SK-N-SH (cell line): ENCODE results near the gene CCDC70. TPM values are rescaled to one million over a fixed set of nuclear protein-coding genes. Genes with fewer than 3 reads are reported as not detected.

Experiments used
- CTCF ChIA-PET: fragments of 300-600, 350-600 bp; formaldehyde crosslinking; extraction: SDS; loops from one replicate; lab custom pipeline; 2021; lab: Yijun Ruan, JAX
- POLR2A ChIA-PET: fragments of 350-600 bp; sonication (Branson Sonifier 250); formaldehyde crosslinking; extraction: SDS; loops from one replicate; lab custom pipeline; 2020; ENCODE audit warnings: antibody characterized with exemption, inconsistent platforms; lab: Yijun Ruan, JAX
- DNase-seq: peaks from one replicate; pipeline ENCODE4 v3.0.0; 2012
- H2AFZ ChIP-seq: fragments of 200-600 bp; sonication (generic); 2 replicates; pipeline ENCODE4 v1.8.1; 2016; ENCODE audit warnings: antibody characterized with exemption, mild to moderate bottlenecking, low read depth
- H3F3A ChIP-seq: fragments of 200-600 bp; sonication (generic); replicated peaks from 2 replicates; pipeline ENCODE3; 2016; ENCODE audit warnings: antibody characterized with exemption, mild to moderate bottlenecking; ENCODE audit not compliant: insufficient read depth
- H3K27ac ChIP-seq, 2 experiments: fragments of 200-500 bp in 1 of 2; fragments of 200-600 bp in 1 of 2; sonication (Bioruptor generic) in 1 of 2; sonication (generic), shearing (Covaris generic) in 1 of 2; 2 replicates each; pipeline versions ENCODE4 v1.5.1 to v1.6.1; 2014 to 2016; ENCODE audit warnings: low read depth in 2 of 2, inconsistent platforms in 1 of 2, low read length in 1 of 2, mild to moderate bottlenecking in 1 of 2, mixed read lengths in 1 of 2
- H3K27me3 ChIP-seq: fragments of 200-600 bp; sonication (generic), shearing (Covaris generic); 2 replicates; pipeline ENCODE4 v1.6.1; 2016; ENCODE audit warnings: mixed run types; ENCODE audit not compliant: insufficient read depth
- H3K36me3 ChIP-seq, 2 experiments: fragments of 200-500 bp in 1 of 2; fragments of 200-600 bp in 1 of 2; sonication (Bioruptor generic) in 1 of 2; sonication (generic) in 1 of 2; replicated peaks in 1 of 2; 2 replicates each; pipeline versions ENCODE3 to v1.5.1; 2014 to 2016; ENCODE audit warnings: low read length in 1 of 2, mild to moderate bottlenecking in 1 of 2; ENCODE audit not compliant: insufficient read depth in 2 of 2, control insufficient read depth in 1 of 2
- H3K4me1 ChIP-seq, 2 experiments: fragments of 200-500 bp in 1 of 2; fragments of 200-600 bp in 1 of 2; sonication (Bioruptor generic) in 1 of 2; sonication (generic), shearing (Covaris generic) in 1 of 2; 2 replicates each; pipeline versions ENCODE4 v1.5.1 to v1.6.1; 2014 to 2016; ENCODE audit warnings: low read depth in 1 of 2, low read length in 1 of 2, mixed run types in 1 of 2; ENCODE audit not compliant: insufficient read depth in 2 of 2, control insufficient read depth in 1 of 2
- H3K4me2 ChIP-seq: fragments of 200-600 bp; sonication (generic), shearing (Covaris generic); 2 replicates; pipeline ENCODE4 v1.6.1; 2017; ENCODE audit warnings: mixed run types
- H3K4me3 ChIP-seq, 2 experiments: fragments of 200-500 bp in 1 of 2; fragments of 200-600 bp in 1 of 2; sonication (Bioruptor generic) in 1 of 2; sonication (generic), shearing (Covaris generic) in 1 of 2; 2 replicates each; pipeline versions ENCODE4 v1.5.1 to v1.8.1; 2014 to 2016; ENCODE audit warnings: low read depth in 2 of 2, inconsistent platforms in 1 of 2, low read length in 1 of 2, mild to moderate bottlenecking in 1 of 2, mixed read lengths in 1 of 2, moderate library complexity in 1 of 2
- H3K79me2 ChIP-seq: fragments of 200-600 bp; sonication (generic); 2 replicates; pipeline ENCODE4 v1.8.1; 2017; ENCODE audit warnings: mild to moderate bottlenecking; ENCODE audit not compliant: insufficient read depth
- H3K9ac ChIP-seq: fragments of 200-600 bp; sonication (generic); 2 replicates; pipeline ENCODE4 v1.6.1; 2017; ENCODE audit warnings: mixed run types
- H3K9me2 ChIP-seq: fragments of 200-600 bp; sonication (generic); 2 replicates; pipeline ENCODE4 v1.6.1; 2017; ENCODE audit warnings: mixed run types
- H3K9me3 ChIP-seq: fragments of 200-600 bp; sonication (generic); 2 replicates; pipeline ENCODE4 v1.6.1; 2017; ENCODE audit warnings: mixed run types, mild to moderate bottlenecking, moderate library complexity
- H4K20me1 ChIP-seq: fragments of 200-600 bp; sonication (generic); 2 replicates; pipeline ENCODE4 v1.6.1; 2017; ENCODE audit warnings: mild to moderate bottlenecking, mixed run types; ENCODE audit not compliant: insufficient read depth
- CHD2 ChIP-seq: fragments of 150-350 bp; IDR thresholded peaks from 2 replicates; pipeline ENCODE4 v1.6.1; 2018; ENCODE audit warnings: low read length; ENCODE audit not compliant: partially characterized antibody
- CTCF ChIP-seq: fragments of 200-600 bp; sonication (generic); IDR thresholded peaks from 2 replicates; pipeline ENCODE4 v1.6.1; 2017; ENCODE audit warnings: antibody characterized with exemption, mild to moderate bottlenecking, moderate library complexity
- EP300 ChIP-seq, 2 experiments: IDR thresholded peaks; 2 replicates each; pipeline versions ENCODE4 v1.4.0 to v1.6.1; 2012; ENCODE audit warnings: borderline replicate concordance in 1 of 2, low read depth in 1 of 2, low read length in 1 of 2
- EZH2phosphoT487 ChIP-seq: fragments of 200-600 bp; sonication (generic); IDR thresholded peaks from 2 replicates; pipeline ENCODE4 v1.6.1; 2017; ENCODE audit warnings: low read depth, mixed run types, mild to moderate bottlenecking, antibody characterized with exemption, moderate library complexity, borderline replicate concordance
- FOSL2 ChIP-seq: IDR thresholded peaks from 2 replicates; pipeline ENCODE4 v1.4.0; 2012; ENCODE audit warnings: low read depth, mild to moderate bottlenecking, moderate library complexity, borderline replicate concordance
- FOXJ3 ChIP-seq: sonication (generic); formaldehyde crosslinking; IDR thresholded peaks from 2 replicates; pipeline ENCODE4 v1.5.1; 2020; ENCODE audit warnings: mild to moderate bottlenecking, missing genetic modification reagents
- FOXM1 ChIP-seq: IDR thresholded peaks from 2 replicates; pipeline ENCODE4 v1.4.0; 2012; ENCODE audit warnings: low read depth, mild to moderate bottlenecking
- GABPA ChIP-seq: IDR thresholded peaks from 2 replicates; pipeline ENCODE4 v1.4.0; 2012; ENCODE audit warnings: low read depth, mild to moderate bottlenecking
- GATA2 ChIP-seq: sonication (generic); formaldehyde crosslinking; IDR thresholded peaks from 2 replicates; pipeline ENCODE4 v1.5.0; 2020; ENCODE audit warnings: mild to moderate bottlenecking, missing genetic modification reagents
- JUND ChIP-seq: IDR thresholded peaks from 2 replicates; pipeline ENCODE4 v1.4.0; 2012
- MEF2A ChIP-seq: IDR thresholded peaks from 2 replicates; pipeline ENCODE4 v1.4.0; 2012; ENCODE audit warnings: low read depth, borderline replicate concordance
- PBX3 ChIP-seq: IDR thresholded peaks from 2 replicates; pipeline ENCODE4; 2012
- RCOR1 ChIP-seq: fragments of 150-350 bp; IDR thresholded peaks from 2 replicates; pipeline ENCODE4 v1.6.1; 2017; ENCODE audit warnings: antibody characterized with exemption, low read length
- REST ChIP-seq: IDR thresholded peaks from 2 replicates; pipeline ENCODE4 v1.6.1; 2012; ENCODE audit warnings: mild to moderate bottlenecking, low read depth, low read length, moderate library complexity
- RFX5 ChIP-seq: IDR thresholded peaks from 2 replicates; pipeline ENCODE4 v1.6.1; 2012; ENCODE audit warnings: mild to moderate bottlenecking, improper control_type of control experiment, low read length
- SMC3 ChIP-seq: IDR thresholded peaks from 2 replicates; pipeline ENCODE4 v1.6.1; 2012; ENCODE audit warnings: low read depth, low read length, improper control_type of control experiment
- TAF1 ChIP-seq: IDR thresholded peaks from 2 replicates; pipeline ENCODE4 v1.6.1; 2012; ENCODE audit warnings: low read depth, mild to moderate bottlenecking, low read length, moderate library complexity, borderline replicate concordance
- TEAD4 ChIP-seq: IDR thresholded peaks from 2 replicates; pipeline ENCODE4 v1.4.0; 2012; ENCODE audit warnings: mild to moderate bottlenecking, borderline replicate concordance; ENCODE audit not compliant: insufficient read depth
- YY1 ChIP-seq: IDR thresholded peaks from 2 replicates; pipeline ENCODE4 v1.4.0; 2012; ENCODE audit warnings: low read depth, mild to moderate bottlenecking
- WGBS: methylation state at CpG from one replicate; pipeline ENCODE4 v1.1.6; 2017; ENCODE audit warnings: low lambda C conversion rate; 5-methylcytosine and 5-hydroxymethylcytosine counted together
- polyA plus RNA-seq, 3 experiments: library from polyadenylated mRNA; depleted of rRNA; stranded (reverse); fragments of >200 nt; gene quantifications; 2 replicates each; pipeline ENCODE4 v1.2.3, GENCODE V29; 2012

The CCDC70 gene
- polyA plus RNA-seq, 1 of the 3 experiments (the other 2 are of a cell fraction): not detected

GRCh38 chr13:51869916-51870315, 8.1 kb downstream of the CCDC70 start:
- Histone ChIP-seq H3K9me2 (no peaks in the 10 kb centered on the region), H3F3A (peaks cover 2% of the 10 kb centered on the region), H3K79me2 (no peaks in the 10 kb centered on the region), H3K9me3 (no peaks in the 10 kb centered on the region), H4K20me1 (no peaks in the 10 kb centered on the region), H3K4me3 (no peak overlapping the region), H3K9ac (no peak overlapping the region), H3K36me3 (no peaks in the 10 kb centered on the region), H3K27ac (no peak overlapping the region), H3K4me2 (no peak overlapping the region), H3K27me3 (peaks cover 5% of the 10 kb centered on the region), H2AFZ (no peak overlapping the region), H3K4me1 (no peaks in the 10 kb centered on the region)
- 66% methylated on average over 6 of the region's 6 CpGs for WGBS
- ChIA-PET CTCF (no interaction called here), POLR2A (no interaction called here)
- no peak for DNase-seq
- TF ChIP-seq JUND (no peak), EP300 (IDR thresholded peaks at IDR 0.05; ENCODE audit: borderline replicate concordance in 1 of 2, low read depth in 1 of 2, low read length in 1 of 2) (no peak), GABPA (no peak), FOXM1 (no peak), CHD2 (no peak), FOXJ3 (CRISPR knock-in tag) (no peak), GATA2 (CRISPR knock-in tag) (no peak), MEF2A (no peak), TEAD4 (no peak), SMC3 (no peak), CTCF (no peak), EZH2phosphoT487 (no peak), RCOR1 (no peak), RFX5 (no peak), FOSL2 (no peak)

- CTCF ChIA-PET: no interaction called here
- no peaks in the 10 kb centered on the region for H3K4me1 ChIP-seq
- H3K4me3 ChIP-seq: no peak overlapping the region
- no peak overlapping the region for H2AFZ ChIP-seq
- no peak for DNase-seq
- no peaks in the 10 kb centered on the region for H3K9me2 ChIP-seq
- 31% methylated on average over 3 of the region's 3 CpGs for WGBS
- no peak overlapping the region for H3K9ac ChIP-seq
- no peak overlapping the region for H3K4me2 ChIP-seq
- no peaks in the 10 kb centered on the region for H3K36me3 ChIP-seq
- POLR2A ChIA-PET: no interaction called here
- peaks cover 2% of the 10 kb centered on the region for H3F3A ChIP-seq
- no peaks in the 10 kb centered on the region for H3K79me2 ChIP-seq
- peaks cover 5% of the 10 kb centered on the region for H3K27me3 ChIP-seq
- H4K20me1 ChIP-seq: no peaks in the 10 kb centered on the region
- no peaks in the 10 kb centered on the region for H3K9me3 ChIP-seq
- no peak for TF ChIP-seq FOXM1
- TF ChIP-seq TAF1: no peak
- no peak for TF ChIP-seq YY1
- TF ChIP-seq CTCF: no peak
- TF ChIP-seq FOSL2: no peak
- no peak for TF ChIP-seq FOXJ3 (CRISPR knock-in tag)
- no peak for TF ChIP-seq PBX3
- TF ChIP-seq REST: no peak
- no peak overlapping the region for H3K27ac ChIP-seq
Observed at GRCh38 chr13:51870616-51871015, 8.8 kb downstream of the CCDC70 start.
